NB4 (cell line): ENCODE measurements around the gene CDKAL1.

Experiments used
- CTCF ChIP-seq: IDR thresholded peaks from one replicate; pipeline ENCODE4 v1.5.1; 2012; ENCODE audit warnings: low read depth, low read length
- MYC ChIP-seq: IDR thresholded peaks from 2 replicates; pipeline ENCODE4 v1.6.1; 2011; ENCODE audit warnings: low read depth, low read length
- POLR2A ChIP-seq: IDR thresholded peaks from 2 replicates; pipeline ENCODE4 v1.6.1; 2011; ENCODE audit warnings: mild to moderate bottlenecking; ENCODE audit not compliant: insufficient read length; ENCODE audit errors: extremely low read depth
- TF ChIP-seq, protein P1 (sequence below): IDR thresholded peaks from 2 replicates; pipeline ENCODE4 v1.6.1; 2011; ENCODE audit warnings: low read depth, low read length

DNA sequence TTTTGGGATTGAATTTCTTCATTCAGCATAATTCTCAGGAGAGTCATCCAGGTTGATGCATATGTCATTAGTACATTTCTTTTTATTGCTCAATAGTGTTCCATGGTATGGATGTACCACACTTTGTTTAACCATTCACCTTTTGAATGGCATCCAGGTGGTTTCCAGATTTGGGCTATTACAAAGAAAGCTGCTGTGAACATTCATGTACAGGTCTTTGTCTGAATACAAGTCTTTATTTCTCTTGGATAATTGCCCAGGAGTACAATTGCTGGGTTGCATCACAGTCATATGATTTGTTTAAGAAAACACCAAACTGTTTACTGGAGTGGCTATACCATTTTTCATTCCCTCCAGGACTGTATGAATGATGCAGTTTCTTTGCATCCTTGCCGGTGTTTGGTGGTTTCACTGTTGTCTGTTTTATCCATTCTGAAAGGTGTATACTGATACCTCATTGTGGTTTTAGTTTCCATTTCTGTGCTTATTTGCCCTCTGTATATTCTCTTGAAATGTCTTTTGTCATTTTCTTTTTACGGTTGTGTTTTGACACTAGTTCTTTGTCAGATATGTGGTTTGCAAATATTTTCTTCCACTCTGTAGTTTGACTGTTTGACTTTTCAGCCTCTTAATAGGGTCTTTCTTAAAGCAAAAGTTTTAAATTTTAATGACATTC lies 8.8 kb downstream of the CDKAL1 start:
- TF ChIP-seq CTCF (no peak), POLR2A (no peak), MYC (no peak)
- TF ChIP-seq, protein P1, sequence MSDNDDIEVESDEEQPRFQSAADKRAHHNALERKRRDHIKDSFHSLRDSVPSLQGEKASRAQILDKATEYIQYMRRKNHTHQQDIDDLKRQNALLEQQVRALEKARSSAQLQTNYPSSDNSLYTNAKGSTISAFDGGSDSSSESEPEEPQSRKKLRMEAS = no peak
